Activated B cell treated with CpG ODN at 0.5 μM for 24 hours (primary cell): ENCODE results near the gene CPPED1. TPM values are rescaled to one million over a fixed set of nuclear protein-coding genes. Genes with fewer than 3 reads are reported as not detected.

ENCODE experiments used
- ATAC-seq: fragments of 200-7000 bp; cut with Tn5 transposase; one replicate; pipeline ENCODE4 v1.10.0; 2021; ENCODE audit warnings: low read depth, mild to moderate bottlenecking, moderate library complexity
- CTCF ChIA-PET: fragments of 350-600 bp; sonication (Branson Sonifier 250); formaldehyde crosslinking; loops from one replicate; lab custom pipeline; 2021; ENCODE audit warnings: antibody characterized with exemption; lab: Charles Lee
- POLR2A ChIA-PET: fragments of 350-600 bp; sonication (Branson Sonifier 250); formaldehyde crosslinking; loops from one replicate; lab custom pipeline; 2021; ENCODE audit warnings: antibody characterized with exemption; lab: Charles Lee
- DNase-seq: peaks from one replicate; pipeline ENCODE4 v3.0.0; 2022
- H3K27ac Mint-ChIP-seq: one replicate; pipeline ENCODE4 v1.8.0; 2020; ENCODE audit warnings: mixed read lengths
- H3K27me3 Mint-ChIP-seq: one replicate; pipeline ENCODE4 v1.8.0; 2021; ENCODE audit warnings: mixed read lengths
- H3K36me3 Mint-ChIP-seq: one replicate; pipeline ENCODE4 v1.8.0; 2021; ENCODE audit warnings: low read depth, mixed read lengths
- H3K4me1 Mint-ChIP-seq: one replicate; pipeline ENCODE4 v1.8.0; 2021; ENCODE audit warnings: mixed read lengths
- H3K4me3 Mint-ChIP-seq: one replicate; pipeline ENCODE4 v1.8.0; 2020; ENCODE audit warnings: mild to moderate bottlenecking, mixed read lengths
- H3K9me3 Mint-ChIP-seq: one replicate; pipeline ENCODE4 v1.8.0; 2020; ENCODE audit warnings: mixed read lengths
- intact Hi-C: fragments of 100-400 bp; cut with micrococcal nuclease; formaldehyde crosslinking; loops from one replicate; pipeline ENCODE4 v1.15.1; 2024
- total RNA-seq: library from RNA; stranded (reverse); gene quantifications from 2 replicates; pipeline ENCODE4 v1.2.3, GENCODE V29; 2022
- TF ChIP-seq, protein P1 (sequence below): fragments of 200-600 bp; IDR thresholded peaks from one replicate; pipeline ENCODE4 v1.8.0; 2022; ENCODE audit warnings: antibody characterized with exemption, mild to moderate bottlenecking

The CPPED1 gene
- total RNA-seq, 1 donor from 2014 or later: 14.1 TPM

GRCh38 chr16:12760819-12761611, 42.7 kb downstream of the CPPED1 start:
- CTCF ChIA-PET: no interaction called here

DNA sequence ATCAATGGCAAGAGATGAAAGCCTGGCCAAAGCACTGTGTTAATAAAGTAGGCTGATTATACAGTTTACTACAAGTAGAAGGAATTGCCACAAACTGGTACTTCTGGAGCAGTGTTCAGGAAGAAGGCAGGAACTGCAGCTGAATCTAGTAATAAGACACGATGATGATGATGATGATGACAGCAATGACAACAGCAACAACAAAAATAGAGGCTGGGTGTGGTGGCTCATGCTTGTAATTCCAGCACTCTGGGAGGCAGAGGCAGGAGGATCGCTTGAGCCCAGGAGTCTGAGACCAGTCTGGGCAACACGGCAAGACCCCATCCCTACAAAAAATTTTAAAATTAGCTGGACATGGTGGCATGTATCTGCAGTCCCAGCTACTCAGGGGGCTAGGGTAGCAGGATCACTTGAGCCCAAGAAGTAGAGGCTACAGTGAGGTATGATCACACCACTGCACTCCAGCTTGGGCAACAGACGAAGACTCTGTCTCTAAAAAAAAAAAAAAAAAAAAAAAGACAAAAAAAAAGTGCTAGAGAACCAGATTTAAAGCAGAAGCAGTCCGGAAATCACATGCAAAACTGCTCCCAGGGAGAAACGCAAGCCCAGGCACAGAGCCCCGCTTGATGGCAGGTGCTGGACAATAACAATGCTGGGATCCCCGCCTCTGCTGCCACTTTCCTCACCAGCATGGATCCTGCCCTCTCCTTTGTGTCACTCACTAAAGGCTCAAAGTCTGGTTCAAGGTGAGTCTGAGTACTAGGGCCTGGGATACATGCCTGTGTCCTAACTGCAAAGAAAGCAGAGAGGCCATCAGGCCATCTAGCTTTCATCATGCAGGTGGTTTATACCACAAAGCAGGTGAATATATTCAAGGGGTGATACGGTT, 44.8 kb downstream of the CPPED1 start:
- TF ChIP-seq, protein P1, sequence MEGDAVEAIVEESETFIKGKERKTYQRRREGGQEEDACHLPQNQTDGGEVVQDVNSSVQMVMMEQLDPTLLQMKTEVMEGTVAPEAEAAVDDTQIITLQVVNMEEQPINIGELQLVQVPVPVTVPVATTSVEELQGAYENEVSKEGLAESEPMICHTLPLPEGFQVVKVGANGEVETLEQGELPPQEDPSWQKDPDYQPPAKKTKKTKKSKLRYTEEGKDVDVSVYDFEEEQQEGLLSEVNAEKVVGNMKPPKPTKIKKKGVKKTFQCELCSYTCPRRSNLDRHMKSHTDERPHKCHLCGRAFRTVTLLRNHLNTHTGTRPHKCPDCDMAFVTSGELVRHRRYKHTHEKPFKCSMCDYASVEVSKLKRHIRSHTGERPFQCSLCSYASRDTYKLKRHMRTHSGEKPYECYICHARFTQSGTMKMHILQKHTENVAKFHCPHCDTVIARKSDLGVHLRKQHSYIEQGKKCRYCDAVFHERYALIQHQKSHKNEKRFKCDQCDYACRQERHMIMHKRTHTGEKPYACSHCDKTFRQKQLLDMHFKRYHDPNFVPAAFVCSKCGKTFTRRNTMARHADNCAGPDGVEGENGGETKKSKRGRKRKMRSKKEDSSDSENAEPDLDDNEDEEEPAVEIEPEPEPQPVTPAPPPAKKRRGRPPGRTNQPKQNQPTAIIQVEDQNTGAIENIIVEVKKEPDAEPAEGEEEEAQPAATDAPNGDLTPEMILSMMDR: no peak
- H3K4me3 Mint-ChIP-seq: no peak overlapping the region
- CTCF ChIA-PET: no interaction called here
- intact Hi-C loops: no loop called here
- peaks cover 3% of the 10 kb centered on the region for H3K36me3 Mint-ChIP-seq
- H3K9me3 Mint-ChIP-seq: no peaks in the 10 kb centered on the region
- no peak for DNase-seq
- no peaks in the 10 kb centered on the region for H3K27me3 Mint-ChIP-seq
- POLR2A ChIA-PET: interaction anchor here (0.7 kb wide), 1 partner anchor 226 kb away, joined by 8 read pairs; no protein-coding TSS in a partner anchor
- H3K4me1 Mint-ChIP-seq: peaks cover 11% of the 10 kb centered on the region
- ATAC-seq: no peak
- H3K27ac Mint-ChIP-seq: no peak overlapping the region

More at GRCh38 chr16:12760819-12761611, 42.7 kb downstream of the CPPED1 start:
- peaks cover 3% of the 10 kb centered on the region for H3K36me3 Mint-ChIP-seq
- no peaks in the 10 kb centered on the region for H3K27me3 Mint-ChIP-seq
- H3K9me3 Mint-ChIP-seq: no peaks in the 10 kb centered on the region
- DNase-seq: no peak
- peaks cover 11% of the 10 kb centered on the region for H3K4me1 Mint-ChIP-seq
- TF ChIP-seq, protein P1: no peak
- H3K4me3 Mint-ChIP-seq: no peak overlapping the region
- POLR2A ChIA-PET: no interaction called here
- H3K27ac Mint-ChIP-seq: no peak overlapping the region
- intact Hi-C loops: no loop called here
- ATAC-seq: no peak

- no peaks in the 10 kb centered on the region for H3K27me3 Mint-ChIP-seq
- ChIA-PET CTCF (no interaction called here), POLR2A (interaction anchor here (0.7 kb wide), 1 partner anchor 225 kb away, joined by 8 read pairs; no protein-coding TSS in a partner anchor)
- TF ChIP-seq, protein P1: no peak
- no peak for ATAC-seq
- no peak overlapping the region for H3K27ac Mint-ChIP-seq
- H3K4me3 Mint-ChIP-seq: no peak overlapping the region
- H3K4me1 Mint-ChIP-seq: peaks cover 11% of the 10 kb centered on the region
- peaks cover 3% of the 10 kb centered on the region for H3K36me3 Mint-ChIP-seq
- H3K9me3 Mint-ChIP-seq: no peaks in the 10 kb centered on the region
- intact Hi-C loops: no loop called here
- DNase-seq: no peak
Measured at GRCh38 chr16:12758031-12758669, 45.5 kb downstream of the CPPED1 start.

DNA sequence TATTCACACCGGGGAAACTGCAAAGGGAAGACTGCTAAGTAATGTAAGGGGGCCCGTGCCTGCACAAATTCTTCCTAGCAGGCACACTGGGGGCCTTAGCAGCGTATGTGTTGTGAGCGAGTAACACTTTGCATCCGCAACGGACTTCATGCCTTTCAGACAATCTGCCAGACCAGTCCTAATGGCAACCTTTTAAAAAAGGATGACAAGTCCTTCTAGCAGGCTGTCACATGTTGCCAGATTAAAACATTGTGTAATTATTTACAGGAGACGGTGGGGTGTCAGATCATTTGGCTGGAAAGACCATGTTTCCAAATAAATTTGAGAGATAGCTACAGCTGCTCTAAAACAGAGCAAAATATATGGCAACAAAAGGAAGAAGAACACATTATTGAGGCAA, 46.1 kb downstream of the CPPED1 start:
- no peaks in the 10 kb centered on the region for H3K9me3 Mint-ChIP-seq
- ATAC-seq: no peak
- ChIA-PET POLR2A (no interaction called here), CTCF (no interaction called here)
- intact Hi-C loops: no loop called here
- DNase-seq: no peak
- peaks cover 3% of the 10 kb centered on the region for H3K36me3 Mint-ChIP-seq
- TF ChIP-seq, protein P1: no peak
- no peak overlapping the region for H3K27ac Mint-ChIP-seq
- no peak overlapping the region for H3K4me3 Mint-ChIP-seq
- peaks cover 11% of the 10 kb centered on the region for H3K4me1 Mint-ChIP-seq
- no peaks in the 10 kb centered on the region for H3K27me3 Mint-ChIP-seq
